ENCODE results near the gene MYL10. TPM values are rescaled to one million over a fixed set of nuclear protein-coding genes. Genes with fewer than 3 reads are reported as not detected.

The MYL10 gene
- not detected in 2 replicates for total RNA-seq

GRCh38 chr7:101629171-101629570, at the start of gene MYL10:
Gene MYL10, minus strand, starts transcription at chr7:101629296. Its CDS starts 178 bp downstream, at chr7:101629118.
- intact Hi-C loops (cut with micrococcal nuclease) = no loop called here

DNA sequence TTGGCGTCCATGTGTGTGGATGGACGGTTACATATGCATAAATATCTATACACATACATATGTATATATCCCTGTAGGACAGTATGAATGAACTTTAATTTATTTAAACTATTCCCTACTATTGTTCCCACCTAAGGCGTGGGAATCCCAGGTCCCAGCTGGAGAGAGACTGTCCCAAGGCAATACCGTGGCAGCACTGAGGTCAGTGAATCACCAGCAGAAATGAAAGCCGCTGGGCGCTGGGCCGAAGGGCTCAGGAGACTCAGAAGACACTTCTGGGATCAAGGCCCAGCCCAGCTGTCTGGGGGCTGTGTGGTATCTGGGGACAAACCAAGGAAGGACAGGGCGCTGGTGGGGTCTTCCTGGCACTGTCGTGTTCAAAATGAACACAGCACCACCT, 49.6 kb upstream of the MYL10 start:
- intact Hi-C loops (cut with micrococcal nuclease) = no loop called here

DNA sequence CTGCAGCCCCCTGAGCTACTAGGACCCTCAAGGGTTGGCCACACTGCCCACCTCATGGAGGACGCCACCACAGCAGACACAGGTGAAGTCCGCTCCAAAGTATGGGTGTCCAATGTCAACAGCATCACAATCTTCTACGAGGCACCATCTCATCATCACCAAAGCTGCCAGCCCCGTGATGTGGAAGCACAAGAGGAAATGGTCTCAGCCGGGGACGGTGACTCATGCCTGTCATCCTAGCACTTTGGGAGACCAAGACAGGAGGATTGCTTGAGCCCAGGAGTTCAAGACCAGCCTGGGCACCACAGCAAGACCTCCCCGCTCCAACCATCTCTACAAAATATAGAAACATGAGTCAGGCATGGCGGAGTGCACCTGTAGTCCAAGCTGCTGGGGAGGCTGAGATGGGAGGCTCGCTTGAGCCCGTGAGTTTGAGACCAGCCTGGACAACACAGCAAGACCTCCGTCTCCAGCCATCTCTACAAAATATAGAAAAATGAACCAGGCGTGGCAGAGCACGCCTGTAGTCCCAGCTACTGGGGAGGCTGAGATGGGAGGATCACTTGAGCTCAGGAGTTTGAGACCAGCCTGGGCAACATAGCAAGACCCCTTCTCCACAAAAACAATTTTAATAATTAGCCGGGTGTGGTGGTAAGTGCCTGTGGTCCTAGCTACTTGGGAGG, 48.8 kb upstream of the MYL10 start:
- intact Hi-C loops (cut with micrococcal nuclease) = no loop called here

GRCh38 chr7:101677391-101677790, 48.3 kb upstream of the MYL10 start:
- intact Hi-C loops (cut with micrococcal nuclease) = no loop called here

DNA sequence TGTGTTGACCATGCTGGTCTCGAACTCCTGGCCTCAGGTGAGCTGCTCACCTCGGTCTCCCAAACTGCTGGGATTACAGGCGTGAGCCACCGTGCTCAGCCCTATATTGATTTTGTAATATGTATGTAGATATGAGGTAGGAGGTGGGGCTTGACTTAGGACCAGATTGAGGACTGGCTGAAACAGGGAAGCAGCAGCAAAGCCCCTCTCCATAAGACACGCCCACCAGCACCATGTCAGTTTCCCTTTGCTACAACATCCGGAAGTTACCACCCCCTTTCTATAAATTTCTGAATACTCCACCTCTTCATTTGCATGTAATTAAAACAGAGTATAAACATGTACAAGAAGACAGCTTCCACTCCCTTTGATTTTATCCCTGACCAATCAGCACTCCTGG, 47.9 kb upstream of the MYL10 start:
- intact Hi-C loops (cut with micrococcal nuclease) = no loop called here

GRCh38 chr7:101676062-101676598, 47.0 kb upstream of the MYL10 start:
- intact Hi-C loops (cut with micrococcal nuclease) = no loop called here

DNA sequence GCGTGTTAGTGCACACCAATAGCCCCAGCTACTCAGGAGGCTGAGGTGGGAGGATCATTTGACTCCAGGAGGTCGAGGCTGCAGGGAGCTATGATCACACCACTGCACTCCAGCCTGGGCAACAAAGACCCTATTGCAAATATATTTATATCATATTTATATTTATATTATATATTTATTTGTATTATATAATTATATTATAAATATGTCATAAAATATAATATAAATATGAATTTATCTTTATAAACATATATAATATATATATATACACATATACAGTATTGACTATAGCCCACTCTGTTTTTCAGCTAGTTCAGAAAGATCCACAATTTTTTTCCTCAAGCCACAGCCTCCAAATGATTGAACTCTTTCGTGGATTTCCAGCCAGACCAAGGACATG, 45.3 kb upstream of the MYL10 start:
- intact Hi-C loops (cut with micrococcal nuclease) = no loop called here

DNA sequence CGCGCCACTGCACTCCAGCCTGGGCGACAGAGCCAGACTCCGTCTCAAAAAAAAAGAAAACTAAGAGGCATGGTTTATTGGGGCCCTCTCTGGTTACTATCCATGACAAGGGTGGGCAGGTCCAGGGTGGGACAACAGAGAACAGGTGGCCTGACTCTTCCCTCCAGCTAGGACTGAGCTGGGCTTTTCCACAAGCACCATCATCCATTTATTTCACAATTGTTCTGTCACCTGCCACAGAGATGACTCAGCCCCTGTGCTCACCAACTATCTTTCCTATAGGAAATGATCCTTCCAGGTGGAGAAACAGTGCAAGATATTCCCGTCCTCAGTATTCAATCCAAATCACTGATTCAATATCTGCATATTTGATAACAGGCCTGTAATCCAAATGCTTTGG, 44.9 kb upstream of the MYL10 start:
- intact Hi-C loops (cut with micrococcal nuclease) = no loop called here

GRCh38 chr7:101673315-101673714, 44.2 kb upstream of the MYL10 start:
- intact Hi-C loops (cut with micrococcal nuclease) = no loop called here

DNA sequence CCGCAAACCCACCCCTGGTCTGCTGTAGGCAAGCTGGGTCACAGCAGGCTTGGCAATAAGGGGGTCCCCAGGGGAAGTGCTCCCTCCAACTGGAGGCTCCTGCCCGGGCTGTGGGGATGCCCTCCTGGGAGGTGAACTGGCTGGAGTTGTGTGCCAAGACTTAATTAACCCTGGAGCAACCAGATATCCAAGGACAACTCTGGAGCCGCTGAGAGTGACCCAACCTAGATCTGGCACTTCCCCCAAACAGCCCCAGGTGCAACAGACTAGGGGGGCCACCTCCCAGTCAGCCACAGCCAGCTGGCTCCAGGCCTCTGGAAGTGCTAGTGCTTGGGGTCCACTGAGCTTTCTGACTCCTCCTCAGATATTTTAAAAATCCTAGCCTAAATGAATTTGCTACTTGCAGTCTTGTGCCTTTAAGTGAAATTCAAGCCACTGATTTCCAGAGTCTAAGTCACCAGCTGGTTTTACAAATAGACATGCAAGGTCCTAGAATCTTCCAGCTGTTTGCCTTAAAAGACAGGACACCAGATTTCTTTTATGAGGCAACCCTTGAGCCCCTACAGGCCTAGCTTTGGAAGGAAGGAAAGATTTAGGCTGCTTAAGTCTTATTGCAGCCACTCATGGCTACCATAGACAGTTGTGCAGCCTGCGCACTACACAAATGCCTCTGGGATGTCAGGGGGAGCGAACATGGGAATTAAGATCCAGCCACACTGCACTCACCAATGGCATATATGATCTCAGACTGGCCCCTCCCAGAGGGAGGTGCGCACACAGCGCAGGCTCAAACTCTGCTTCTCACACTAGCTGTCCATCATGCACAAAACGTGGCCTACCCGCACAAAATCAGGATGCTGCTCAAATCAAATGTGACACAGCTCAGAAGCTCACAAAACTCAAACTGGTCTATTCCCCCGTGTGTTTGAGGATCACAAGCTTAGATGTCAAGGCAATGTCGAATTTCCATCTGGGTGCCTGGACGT, 42.6 kb upstream of the MYL10 start:
- intact Hi-C loops (cut with micrococcal nuclease) = no loop called here

GRCh38 chr7:101669307-101669706, 40.2 kb upstream of the MYL10 start:
- intact Hi-C loops (cut with micrococcal nuclease) = no loop called here

DNA sequence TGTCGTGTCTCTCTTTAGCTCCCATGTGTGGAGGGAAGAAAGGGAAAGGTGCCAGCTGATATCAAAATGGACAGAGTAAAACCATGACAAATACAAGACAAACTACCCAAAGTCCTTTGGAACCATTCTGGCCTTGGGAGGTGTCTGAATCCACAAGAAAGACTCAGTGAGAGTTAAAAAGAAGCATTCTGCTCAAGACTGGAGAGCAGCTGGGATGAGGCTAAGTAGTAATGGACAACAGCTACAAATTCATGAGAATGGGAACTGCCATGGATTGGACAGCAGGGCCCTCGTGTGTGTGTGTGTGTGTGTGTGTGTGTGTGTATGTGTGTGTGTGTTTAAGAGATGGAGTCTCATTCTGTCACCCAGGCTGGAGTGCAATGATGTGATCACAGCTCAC, 39.6 kb upstream of the MYL10 start:
- intact Hi-C loops (cut with micrococcal nuclease) = no loop called here

DNA sequence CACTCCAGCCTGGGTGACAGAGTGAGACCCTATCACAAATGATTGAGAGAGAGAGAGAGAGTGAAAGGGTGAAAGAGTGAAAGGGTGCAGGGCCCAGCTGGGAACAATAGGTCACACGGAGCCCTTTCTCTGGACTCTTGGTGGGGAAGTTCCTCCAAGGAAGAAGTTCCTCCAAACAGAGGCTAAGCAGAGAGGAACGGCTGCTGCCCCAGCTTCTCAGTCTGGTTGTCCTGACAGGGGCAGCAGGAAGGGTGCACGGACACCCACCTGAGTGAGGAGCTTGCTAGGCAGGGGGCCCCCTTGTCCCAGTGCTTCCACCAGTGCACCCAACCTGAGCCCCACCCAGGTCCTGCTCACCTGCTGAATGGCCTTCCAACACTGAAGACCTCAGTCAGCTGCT, 38.8 kb upstream of the MYL10 start:
- intact Hi-C loops (cut with micrococcal nuclease) = no loop called here

DNA sequence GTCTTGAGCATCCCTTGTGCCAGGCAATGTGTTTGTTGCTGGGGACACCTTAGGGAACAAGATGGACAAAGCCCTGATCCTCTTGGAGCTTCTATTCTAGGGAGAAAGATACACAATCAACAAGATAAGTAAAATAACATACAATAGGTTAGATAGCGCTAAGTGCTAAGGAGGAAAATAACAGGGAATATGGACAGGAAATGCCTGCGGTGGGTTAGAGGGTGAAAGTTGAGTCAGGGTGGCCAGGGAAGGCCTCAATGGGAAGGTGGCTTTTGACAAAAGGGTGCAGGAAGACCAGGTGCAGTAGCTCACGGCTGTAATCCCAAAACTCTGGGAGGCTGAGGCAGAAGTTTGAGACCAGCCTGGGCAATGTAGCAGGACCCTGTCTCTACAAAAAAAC, 38.3 kb upstream of the MYL10 start:
- intact Hi-C loops (cut with micrococcal nuclease) = no loop called here

GRCh38 chr7:101666741-101667140, 37.6 kb upstream of the MYL10 start:
- intact Hi-C loops (cut with micrococcal nuclease) = no loop called here

DNA sequence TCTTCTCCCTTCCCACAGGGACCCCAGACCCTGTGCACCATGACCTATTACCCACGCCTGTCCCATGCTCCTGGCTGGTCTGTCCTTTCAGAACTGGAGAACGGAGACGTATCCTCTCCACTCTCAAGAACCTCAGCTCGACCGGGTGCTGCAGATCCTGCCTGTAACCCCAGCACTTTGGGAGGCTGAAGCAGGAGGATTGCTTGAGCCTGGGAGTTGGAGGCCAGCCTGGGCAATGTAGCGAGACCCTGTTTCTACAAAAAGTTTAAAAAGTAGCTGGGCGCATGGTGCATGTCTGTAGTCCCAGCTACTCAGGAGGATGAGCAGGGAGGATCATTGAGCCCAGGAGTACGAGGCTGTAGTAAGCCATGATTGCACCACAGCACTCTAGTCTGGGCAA, 37.2 kb upstream of the MYL10 start:
- intact Hi-C loops (cut with micrococcal nuclease) = no loop called here

DNA sequence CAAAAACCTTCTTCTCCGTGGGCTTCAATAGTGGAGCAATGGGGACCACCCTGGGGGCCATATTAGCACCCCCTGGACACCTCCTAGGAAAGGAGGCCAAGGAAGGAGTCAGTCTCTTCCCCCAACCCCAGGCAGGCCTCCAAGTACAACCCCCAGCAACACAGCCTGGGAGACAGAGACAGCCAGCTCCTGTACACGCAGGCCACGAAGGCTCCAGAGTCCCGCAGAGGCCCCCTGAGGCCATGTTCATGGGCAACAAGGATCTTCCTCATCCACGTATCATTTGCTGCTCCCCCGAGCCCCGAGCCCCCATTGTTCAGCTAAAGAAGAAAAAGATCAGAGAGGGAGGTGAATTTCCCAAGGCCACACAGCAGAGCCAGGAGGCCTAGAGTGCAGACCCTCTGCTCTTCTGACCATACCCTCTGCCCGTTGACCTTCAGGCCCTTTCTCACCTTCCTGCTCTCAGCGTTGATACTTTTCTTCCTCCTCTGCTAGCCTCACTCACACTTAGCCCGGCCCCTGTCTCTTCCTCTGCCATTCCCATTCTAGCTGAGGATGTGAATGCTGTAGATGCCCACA, 35.9 kb upstream of the MYL10 start:
- intact Hi-C loops (cut with micrococcal nuclease) = no loop called here

- intact Hi-C loops (cut with micrococcal nuclease) = no loop called here
Observed at GRCh38 chr7:101664436-101664835, 35.3 kb upstream of the MYL10 start.

GRCh38 chr7:101663747-101664146, 34.7 kb upstream of the MYL10 start:
- intact Hi-C loops (cut with micrococcal nuclease) = no loop called here

DNA sequence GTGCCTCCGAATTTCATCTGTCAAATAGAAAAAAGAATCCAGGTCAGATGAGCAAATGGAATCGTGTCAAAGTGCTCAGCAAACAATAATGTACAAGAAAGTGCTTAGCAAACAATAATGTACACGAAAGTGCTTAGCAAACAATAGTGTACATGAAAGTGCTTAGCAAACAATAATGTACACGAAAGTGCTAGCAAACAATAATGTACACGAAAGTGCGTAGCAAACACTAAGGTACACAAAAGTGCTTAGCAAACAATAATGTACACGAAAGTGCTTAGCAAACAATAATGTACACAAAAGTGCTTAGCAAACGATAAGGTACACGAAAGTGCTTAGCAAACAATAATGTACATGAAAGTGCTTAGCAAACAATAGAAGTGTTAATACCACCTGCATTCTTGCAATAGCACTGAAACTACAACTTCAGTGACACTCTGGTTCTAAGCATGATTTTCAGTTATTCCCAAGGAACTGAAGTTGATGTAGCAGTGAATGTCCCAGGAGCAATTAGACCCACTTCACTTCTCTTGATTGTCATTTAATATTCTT, 33.4 kb upstream of the MYL10 start:
- intact Hi-C loops (cut with micrococcal nuclease) = no loop called here

GRCh38 chr7:101659706-101660105, 30.6 kb upstream of the MYL10 start:
- intact Hi-C loops (cut with micrococcal nuclease) = no loop called here

DNA sequence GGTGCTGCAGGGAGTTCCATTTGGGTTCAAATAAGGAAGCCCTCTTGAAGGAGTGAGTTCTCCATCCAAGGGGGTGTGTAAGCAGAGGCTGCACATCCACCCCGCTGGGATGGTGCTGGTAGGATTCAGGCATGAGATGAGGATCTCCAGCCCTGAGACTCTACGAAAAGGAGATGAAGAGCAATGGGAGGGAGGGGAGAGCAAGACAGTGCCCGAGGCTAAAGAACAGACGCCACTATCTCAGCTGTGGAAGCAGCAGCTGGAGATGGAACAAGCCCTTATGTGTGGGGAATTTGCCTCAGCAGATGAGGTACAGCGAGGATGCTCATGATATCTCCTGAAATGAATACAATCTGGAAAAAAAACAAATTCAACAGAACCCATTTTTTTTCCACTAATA, 28.1 kb upstream of the MYL10 start:
- intact Hi-C loops (cut with micrococcal nuclease) = no loop called here
